HCT116 (cell line): ENCODE data around the gene CCDC138. TPM values are rescaled to one million over a fixed set of nuclear protein-coding genes. Genes with fewer than 3 reads are reported as not detected.

Experiments used
- ATAC-seq: fragments of 200-7000 bp; cut with Tn5 transposase; 2 replicates; pipeline ENCODE4 v1.9.1; 2020; ENCODE audit warnings: mild to moderate bottlenecking, moderate library complexity
- BruUV-seq: library from RNA; stranded (reverse); fragments of 400-500 nt; replicated peaks from 2 replicates; lab custom pipeline; 2021; lab: Mats Ljungman, UMichigan
- CTCF ChIA-PET: fragments of 300-600 bp; sonication (Branson Sonifier 250); formaldehyde crosslinking; loops from one replicate; lab custom pipeline; 2021; ENCODE audit warnings: antibody characterized with exemption; lab: Charles Lee
- POLR2A ChIA-PET: fragments of 300-600, 350-600 bp; sonication (Branson Sonifier 250); formaldehyde crosslinking; loops from one replicate; lab custom pipeline; 2021; ENCODE audit warnings: antibody characterized with exemption; lab: Charles Lee
- RAD21 ChIA-PET, 2 experiments: fragments of 300-600 bp; sonication (Branson Sonifier 250); formaldehyde crosslinking; loops; one replicate each; lab custom pipeline; 2023; ENCODE audit warnings: low total read pairs in 2 of 2; ENCODE audit not compliant: uncharacterized antibody in 2 of 2, unreplicated experiment in 2 of 2, low non-redundant PET in 1 of 2; lab: Charles Lee
- DNase-seq: peaks from one replicate; pipeline ENCODE4 v3.0.0-alpha.2; 2010; ENCODE audit warnings: low read depth, low spot score
- H2AFZ ChIP-seq: fragments of 200-600 bp; shearing (Covaris generic), sonication (generic); 2 replicates; pipeline ENCODE4 v1.6.1; 2017; ENCODE audit warnings: low read depth, mixed run types, mixed read lengths, antibody characterized with exemption, low read length; ENCODE audit not compliant: poor library complexity, severe bottlenecking
- H3K27ac ChIP-seq: 2 replicates; pipeline ENCODE4 v1.5.1; 2012; ENCODE audit warnings: low read depth, low read length
- H3K27me3 ChIP-seq: fragments of 200-600 bp; sonication (generic); 2 replicates; pipeline ENCODE4 v1.6.1; 2016; ENCODE audit warnings: mixed run types, low read length, mixed read lengths; ENCODE audit not compliant: insufficient read depth
- H3K36me3 ChIP-seq, 2 experiments: fragments of 200-500 bp in 1 of 2; fragments of 200-600 bp in 1 of 2; sonication (Bioruptor generic) in 1 of 2; sonication (generic) in 1 of 2; 2 replicates each; pipeline versions ENCODE4 v1.5.1 to v1.6.1; 2014 to 2016; ENCODE audit warnings: low read length in 2 of 2, inconsistent platforms in 1 of 2, mixed read lengths in 1 of 2, mixed run types in 1 of 2; ENCODE audit not compliant: insufficient read depth in 2 of 2, control insufficient read depth in 1 of 2
- H3K4me1 ChIP-seq, 2 experiments: fragments of 200-600 bp in 1 of 2; sonication (generic) in 1 of 2; 2 replicates each; pipeline versions ENCODE4 v1.5.1 to v1.6.1; 2012 to 2017; ENCODE audit warnings: low read length in 2 of 2, inconsistent platforms in 1 of 2, mild to moderate bottlenecking in 1 of 2, mixed read lengths in 1 of 2, mixed run types in 1 of 2, moderate library complexity in 1 of 2; ENCODE audit not compliant: insufficient read depth in 2 of 2, control insufficient read depth in 1 of 2
- H3K4me2 ChIP-seq: fragments of 200-600 bp; sonication (generic); 2 replicates; pipeline ENCODE4 v1.6.1; 2017; ENCODE audit warnings: mixed run types, low read length, mixed read lengths
- H3K4me3 ChIP-seq, 2 experiments: fragments of 200-600 bp in 1 of 2; sonication (generic) in 1 of 2; replicated peaks in 1 of 2; 2 replicates each; pipeline ENCODE4 v1.5.1; 2011 to 2016; ENCODE audit warnings: low read length in 2 of 2, control low read depth in 1 of 2, low read depth in 1 of 2, mild to moderate bottlenecking in 1 of 2, mixed read lengths in 1 of 2, mixed run types in 1 of 2
- H3K79me2 ChIP-seq: fragments of 200-600 bp; sonication (generic); 2 replicates; pipeline ENCODE4 v1.6.1; 2017; ENCODE audit warnings: mild to moderate bottlenecking, mixed run types, low read length, moderate library complexity, mixed read lengths; ENCODE audit not compliant: insufficient read depth
- H3K9ac ChIP-seq: fragments of 200-600 bp; sonication (generic); 2 replicates; pipeline ENCODE4 v1.6.1; 2016; ENCODE audit warnings: low read length, mixed read lengths
- H3K9me2 ChIP-seq: fragments of 200-600 bp; sonication (generic), shearing (Covaris generic); 2 replicates; pipeline ENCODE4 v1.6.1; 2017; ENCODE audit warnings: mixed run types, mild to moderate bottlenecking, moderate library complexity; ENCODE audit not compliant: insufficient read depth
- H3K9me3 ChIP-seq, 2 experiments: fragments of 200-500 bp in 1 of 2; fragments of 200-600 bp in 1 of 2; sonication (Bioruptor generic) in 1 of 2; sonication (generic) in 1 of 2; 2 replicates each; pipeline ENCODE4 v1.6.1; 2014 to 2017; ENCODE audit warnings: low read length in 2 of 2, mixed read lengths in 2 of 2, inconsistent platforms in 1 of 2, low read depth in 1 of 2, mild to moderate bottlenecking in 1 of 2, mixed run types in 1 of 2, moderate library complexity in 1 of 2; ENCODE audit not compliant: control insufficient read depth in 1 of 2, insufficient read depth in 1 of 2
- H4K20me1 ChIP-seq: fragments of 200-600 bp; sonication (generic), shearing (Covaris generic); 2 replicates; pipeline ENCODE4 v1.6.1; 2017; ENCODE audit warnings: mixed run types, mild to moderate bottlenecking, moderate library complexity; ENCODE audit not compliant: insufficient read depth
- CBX3 ChIP-seq: IDR thresholded peaks from 2 replicates; pipeline ENCODE4 v1.6.1; 2012; ENCODE audit warnings: low read depth
- CEBPB ChIP-seq: IDR thresholded peaks from 2 replicates; pipeline ENCODE4 v1.6.1; 2012; ENCODE audit warnings: low read depth
- EGR1 ChIP-seq: IDR thresholded peaks from 2 replicates; pipeline ENCODE4 v1.6.1; 2012; ENCODE audit warnings: low read depth
- ELF1 ChIP-seq: IDR thresholded peaks from 2 replicates; pipeline ENCODE4 v1.6.1; 2012; ENCODE audit warnings: low read depth, borderline replicate concordance
- EZH2 ChIP-seq: fragments of 200-600 bp; sonication (generic); IDR thresholded peaks from 2 replicates; pipeline ENCODE4 v1.6.1; 2017; ENCODE audit warnings: antibody characterized with exemption, mixed run types
- EZH2phosphoT487 ChIP-seq: fragments of 200-600 bp; IDR thresholded peaks from 2 replicates; pipeline ENCODE4 v1.6.1; 2018; ENCODE audit warnings: antibody characterized with exemption, borderline replicate concordance
- JUND ChIP-seq: IDR thresholded peaks from 2 replicates; pipeline ENCODE4 v1.6.1; 2012
- POLR2A ChIP-seq: IDR thresholded peaks from 2 replicates; pipeline ENCODE4 v1.7.0; 2011; ENCODE audit warnings: borderline replicate concordance; ENCODE audit not compliant: insufficient read depth, insufficient read length; ENCODE audit errors: extremely low read depth
- POLR2AphosphoS5 ChIP-seq: IDR thresholded peaks from 2 replicates; pipeline ENCODE4 v1.6.1; 2011; ENCODE audit warnings: mild to moderate bottlenecking, low read depth, low read length, moderate library complexity
- RAD21 ChIP-seq: IDR thresholded peaks from 2 replicates; pipeline ENCODE4 v1.6.1; 2012; ENCODE audit warnings: low read depth, mild to moderate bottlenecking
- SIN3A ChIP-seq: IDR thresholded peaks from 2 replicates; pipeline ENCODE4 v1.6.1; 2012; ENCODE audit warnings: low read depth
- SP1 ChIP-seq: IDR thresholded peaks from 2 replicates; pipeline ENCODE4 v1.6.1; 2012; ENCODE audit warnings: low read depth
- SRF ChIP-seq: IDR thresholded peaks from 2 replicates; pipeline ENCODE4 v1.6.1; 2012; ENCODE audit warnings: low read depth
- TCF7L2 ChIP-seq: IDR thresholded peaks from 2 replicates; pipeline ENCODE4 v1.7.0; 2011; ENCODE audit warnings: borderline replicate concordance, inconsistent platforms; ENCODE audit not compliant: insufficient read depth, insufficient read length; ENCODE audit errors: extremely low read depth
- ZFX ChIP-seq: fragments of 450-650 bp; IDR thresholded peaks from 2 replicates; pipeline ENCODE4 v1.6.1; 2017
- ZNF274 ChIP-seq: fragments of 200-500 bp; sonication (Bioruptor generic); IDR thresholded peaks from 2 replicates; pipeline ENCODE4 v1.6.1; 2014; ENCODE audit warnings: mild to moderate bottlenecking, low read depth, low read length, inconsistent platforms
- intact Hi-C: fragments of 100-400 bp; cut with micrococcal nuclease; formaldehyde crosslinking; loops from 2 replicates; pipeline ENCODE4 v1.10.0; 2022
- total RNA-seq: library from RNA; stranded (reverse); gene quantifications from one replicate; pipeline ENCODE4 v1.2.1, GENCODE V29; 2021; ENCODE audit not compliant: unreplicated experiment
- TF ChIP-seq, protein P1 (sequence below), 3 experiments: fragments of 200-600 bp in 1 of 3; sonication (generic) in 1 of 3; IDR thresholded peaks in 2 of 3; conservative IDR thresholded peaks in 1 of 3; 2 replicates each; pipeline ENCODE4 v1.5.1; 2012 to 2017; ENCODE audit warnings: low read depth in 2 of 3, low read length in 2 of 3, antibody characterized with exemption in 1 of 3, borderline replicate concordance in 1 of 3, control low read depth in 1 of 3, mild to moderate bottlenecking in 1 of 3, mixed read lengths in 1 of 3, mixed run types in 1 of 3, moderate library complexity in 1 of 3; ENCODE audit not compliant: insufficient read depth in 1 of 3
- TF ChIP-seq, protein P2 (sequence below): IDR thresholded peaks from 2 replicates; pipeline ENCODE4 v1.6.1; 2011; ENCODE audit warnings: mild to moderate bottlenecking, low read length, moderate library complexity; ENCODE audit not compliant: insufficient replicate concordance; ENCODE audit errors: extremely low read depth
- TF ChIP-seq, protein P3 (sequence below): IDR thresholded peaks from 2 replicates; pipeline ENCODE4 v1.6.1; 2012
- TF ChIP-seq, protein P4 (sequence below): IDR thresholded peaks from 2 replicates; pipeline ENCODE4 v1.6.1; 2012; ENCODE audit warnings: low read depth

CCDC138 gene
- total RNA-seq, 1 experiment from 2014 or later = 13.4 TPM

DNA sequence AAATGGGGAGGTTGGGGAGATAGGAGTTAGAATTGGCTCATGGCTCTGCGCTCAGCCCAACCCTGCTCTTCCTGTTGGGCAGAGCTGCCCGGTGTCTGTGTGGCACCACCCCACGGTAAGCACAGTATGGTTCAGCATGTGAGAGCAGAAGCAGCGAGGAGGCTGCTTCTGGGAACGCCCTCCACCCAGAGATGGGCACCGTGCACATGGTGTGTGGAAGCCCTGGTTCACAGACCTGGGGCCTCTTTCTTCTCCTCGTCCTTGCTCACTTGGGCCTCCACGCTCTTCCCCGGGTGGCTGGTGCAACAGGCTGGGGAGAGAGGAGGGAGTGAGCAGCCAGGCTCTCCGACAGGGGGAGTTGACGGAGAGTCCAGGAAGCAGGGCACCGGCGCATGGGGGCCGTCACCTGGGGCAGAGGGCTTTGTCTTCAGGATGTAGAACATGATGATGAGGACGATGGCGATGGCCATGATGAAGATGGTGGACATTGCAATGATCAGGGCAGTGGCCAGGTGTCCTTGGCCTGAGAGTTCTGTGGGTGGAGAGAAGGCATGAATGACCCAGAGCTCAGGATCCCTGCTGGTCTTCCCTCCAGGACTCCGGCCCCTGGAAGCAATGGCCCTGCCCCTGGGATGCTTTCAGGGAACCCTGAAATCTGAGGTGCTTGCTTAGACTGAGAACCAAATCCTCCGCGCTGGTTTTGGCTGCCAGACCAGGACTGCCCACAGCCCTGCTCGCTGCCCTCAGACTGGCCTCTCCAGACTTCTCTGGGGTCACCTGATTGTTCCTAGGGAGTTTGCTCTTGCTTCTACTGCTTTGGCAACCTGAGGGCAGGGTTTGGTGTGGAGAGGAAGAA, 124.2 kb downstream of the CCDC138 start:
- TF ChIP-seq ZFX = no peak
- TF ChIP-seq, protein P1, sequence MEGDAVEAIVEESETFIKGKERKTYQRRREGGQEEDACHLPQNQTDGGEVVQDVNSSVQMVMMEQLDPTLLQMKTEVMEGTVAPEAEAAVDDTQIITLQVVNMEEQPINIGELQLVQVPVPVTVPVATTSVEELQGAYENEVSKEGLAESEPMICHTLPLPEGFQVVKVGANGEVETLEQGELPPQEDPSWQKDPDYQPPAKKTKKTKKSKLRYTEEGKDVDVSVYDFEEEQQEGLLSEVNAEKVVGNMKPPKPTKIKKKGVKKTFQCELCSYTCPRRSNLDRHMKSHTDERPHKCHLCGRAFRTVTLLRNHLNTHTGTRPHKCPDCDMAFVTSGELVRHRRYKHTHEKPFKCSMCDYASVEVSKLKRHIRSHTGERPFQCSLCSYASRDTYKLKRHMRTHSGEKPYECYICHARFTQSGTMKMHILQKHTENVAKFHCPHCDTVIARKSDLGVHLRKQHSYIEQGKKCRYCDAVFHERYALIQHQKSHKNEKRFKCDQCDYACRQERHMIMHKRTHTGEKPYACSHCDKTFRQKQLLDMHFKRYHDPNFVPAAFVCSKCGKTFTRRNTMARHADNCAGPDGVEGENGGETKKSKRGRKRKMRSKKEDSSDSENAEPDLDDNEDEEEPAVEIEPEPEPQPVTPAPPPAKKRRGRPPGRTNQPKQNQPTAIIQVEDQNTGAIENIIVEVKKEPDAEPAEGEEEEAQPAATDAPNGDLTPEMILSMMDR (IDR thresholded peaks at IDR 0.05 in 2 of 3, conservative IDR thresholded peaks at IDR 0.05 in 1 of 3; ENCODE audit: borderline replicate concordance in 1 of 3, insufficient read depth in 1 of 3, low read depth in 2 of 3, low read length in 2 of 3) = no peak
- no peak for TF ChIP-seq POLR2AphosphoS5
- no peak for TF ChIP-seq JUND
- no peak for TF ChIP-seq EZH2
- no peak for TF ChIP-seq ZNF274
- no peak for TF ChIP-seq POLR2A
- TF ChIP-seq TCF7L2 = no peak
- no peak for TF ChIP-seq RAD21
- no peak for TF ChIP-seq SIN3A
- TF ChIP-seq, protein P2, sequence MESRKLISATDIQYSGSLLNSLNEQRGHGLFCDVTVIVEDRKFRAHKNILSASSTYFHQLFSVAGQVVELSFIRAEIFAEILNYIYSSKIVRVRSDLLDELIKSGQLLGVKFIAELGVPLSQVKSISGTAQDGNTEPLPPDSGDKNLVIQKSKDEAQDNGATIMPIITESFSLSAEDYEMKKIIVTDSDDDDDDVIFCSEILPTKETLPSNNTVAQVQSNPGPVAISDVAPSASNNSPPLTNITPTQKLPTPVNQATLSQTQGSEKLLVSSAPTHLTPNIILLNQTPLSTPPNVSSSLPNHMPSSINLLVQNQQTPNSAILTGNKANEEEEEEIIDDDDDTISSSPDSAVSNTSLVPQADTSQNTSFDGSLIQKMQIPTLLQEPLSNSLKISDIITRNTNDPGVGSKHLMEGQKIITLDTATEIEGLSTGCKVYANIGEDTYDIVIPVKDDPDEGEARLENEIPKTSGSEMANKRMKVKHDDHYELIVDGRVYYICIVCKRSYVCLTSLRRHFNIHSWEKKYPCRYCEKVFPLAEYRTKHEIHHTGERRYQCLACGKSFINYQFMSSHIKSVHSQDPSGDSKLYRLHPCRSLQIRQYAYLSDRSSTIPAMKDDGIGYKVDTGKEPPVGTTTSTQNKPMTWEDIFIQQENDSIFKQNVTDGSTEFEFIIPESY = no peak
- no peak for TF ChIP-seq SRF
- no peak for TF ChIP-seq ELF1
- no peak for TF ChIP-seq CEBPB
- no peak for TF ChIP-seq EGR1
- TF ChIP-seq, protein P3, sequence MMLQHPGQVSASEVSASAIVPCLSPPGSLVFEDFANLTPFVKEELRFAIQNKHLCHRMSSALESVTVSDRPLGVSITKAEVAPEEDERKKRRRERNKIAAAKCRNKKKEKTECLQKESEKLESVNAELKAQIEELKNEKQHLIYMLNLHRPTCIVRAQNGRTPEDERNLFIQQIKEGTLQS = no peak
- TF ChIP-seq, protein P4, sequence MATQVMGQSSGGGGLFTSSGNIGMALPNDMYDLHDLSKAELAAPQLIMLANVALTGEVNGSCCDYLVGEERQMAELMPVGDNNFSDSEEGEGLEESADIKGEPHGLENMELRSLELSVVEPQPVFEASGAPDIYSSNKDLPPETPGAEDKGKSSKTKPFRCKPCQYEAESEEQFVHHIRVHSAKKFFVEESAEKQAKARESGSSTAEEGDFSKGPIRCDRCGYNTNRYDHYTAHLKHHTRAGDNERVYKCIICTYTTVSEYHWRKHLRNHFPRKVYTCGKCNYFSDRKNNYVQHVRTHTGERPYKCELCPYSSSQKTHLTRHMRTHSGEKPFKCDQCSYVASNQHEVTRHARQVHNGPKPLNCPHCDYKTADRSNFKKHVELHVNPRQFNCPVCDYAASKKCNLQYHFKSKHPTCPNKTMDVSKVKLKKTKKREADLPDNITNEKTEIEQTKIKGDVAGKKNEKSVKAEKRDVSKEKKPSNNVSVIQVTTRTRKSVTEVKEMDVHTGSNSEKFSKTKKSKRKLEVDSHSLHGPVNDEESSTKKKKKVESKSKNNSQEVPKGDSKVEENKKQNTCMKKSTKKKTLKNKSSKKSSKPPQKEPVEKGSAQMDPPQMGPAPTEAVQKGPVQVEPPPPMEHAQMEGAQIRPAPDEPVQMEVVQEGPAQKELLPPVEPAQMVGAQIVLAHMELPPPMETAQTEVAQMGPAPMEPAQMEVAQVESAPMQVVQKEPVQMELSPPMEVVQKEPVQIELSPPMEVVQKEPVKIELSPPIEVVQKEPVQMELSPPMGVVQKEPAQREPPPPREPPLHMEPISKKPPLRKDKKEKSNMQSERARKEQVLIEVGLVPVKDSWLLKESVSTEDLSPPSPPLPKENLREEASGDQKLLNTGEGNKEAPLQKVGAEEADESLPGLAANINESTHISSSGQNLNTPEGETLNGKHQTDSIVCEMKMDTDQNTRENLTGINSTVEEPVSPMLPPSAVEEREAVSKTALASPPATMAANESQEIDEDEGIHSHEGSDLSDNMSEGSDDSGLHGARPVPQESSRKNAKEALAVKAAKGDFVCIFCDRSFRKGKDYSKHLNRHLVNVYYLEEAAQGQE = no peak
- TF ChIP-seq CBX3 = no peak
- no peak for TF ChIP-seq SP1
- TF ChIP-seq EZH2phosphoT487 = no peak
- CTCF ChIA-PET = no interaction called here
- POLR2A ChIA-PET = no interaction called here
- intact Hi-C loops = no loop called here
- Histone ChIP-seq H3K79me2 (no peaks in the 10 kb centered on the region), H3K9me2 (no peaks in the 10 kb centered on the region), H3K4me2 (no peak overlapping the region), H3K4me1 (no peaks in the 10 kb centered on the region), H3K9me3 (no peaks in the 10 kb centered on the region), H2AFZ (no peak overlapping the region), H3K27me3 (no peaks in the 10 kb centered on the region), H3K9ac (no peak overlapping the region), H4K20me1 (no peaks in the 10 kb centered on the region), H3K27ac (no peak overlapping the region), H3K36me3 (no peaks in the 10 kb centered on the region), H3K4me3 (no peak overlapping the region)
- DNase-seq = no peak
- RAD21 ChIA-PET = no interaction called here
- no TSS peak for BruUV-seq
- ATAC-seq = peak; percentile 17; the same call in 1 of the 2 replicates
